Trophoblast cell (in vitro differentiated cells and primary cell): Measurements from ENCODE around the gene VWA2.

Experiments
- DNase-seq, 2 donors: peaks; one replicate each; pipeline ENCODE4 v3.0.0-alpha.2; 2016
- H2AFZ ChIP-seq: 2 replicates; pipeline ENCODE4 v1.6.1; 2013; ENCODE audit warnings: low read length, moderate library complexity, mild to moderate bottlenecking; ENCODE audit not compliant: insufficient read depth, poor library complexity
- H2AK5ac ChIP-seq: 2 replicates; pipeline ENCODE4 v1.6.1; 2013; ENCODE audit warnings: mild to moderate bottlenecking, low read length
- H2BK120ac ChIP-seq: 2 replicates; pipeline ENCODE4 v1.6.1; 2013; ENCODE audit warnings: low read length, mild to moderate bottlenecking, moderate library complexity; ENCODE audit not compliant: insufficient read depth, poor library complexity
- H2BK12ac ChIP-seq: 2 replicates; pipeline ENCODE4 v1.6.1; 2013; ENCODE audit warnings: mild to moderate bottlenecking, low read length, moderate library complexity
- H2BK5ac ChIP-seq: 2 replicates; pipeline ENCODE4 v1.6.1; 2013; ENCODE audit warnings: low read length, low read depth, moderate library complexity, mild to moderate bottlenecking; ENCODE audit not compliant: poor library complexity
- H3K14ac ChIP-seq: 2 replicates; pipeline ENCODE4 v1.6.1; 2013; ENCODE audit warnings: mild to moderate bottlenecking, low read length
- H3K18ac ChIP-seq: 2 replicates; pipeline ENCODE4 v1.6.1; 2013; ENCODE audit warnings: mild to moderate bottlenecking, low read length
- H3K23ac ChIP-seq: 2 replicates; pipeline ENCODE4 v1.6.1; 2013; ENCODE audit warnings: low read length
- H3K27ac ChIP-seq: 2 replicates; pipeline ENCODE4 v1.5.1; 2013; ENCODE audit warnings: low read depth, mild to moderate bottlenecking, inconsistent platforms, low read length, moderate library complexity
- H3K27me3 ChIP-seq: 2 replicates; pipeline ENCODE4 v1.6.1; 2013; ENCODE audit warnings: inconsistent platforms, mild to moderate bottlenecking, low read length, moderate library complexity; ENCODE audit not compliant: insufficient read depth
- H3K36me3 ChIP-seq, 2 experiments: 1 replicate in 1 of 2; 2 replicates in 1 of 2; pipeline ENCODE4 v1.6.1; 2013; ENCODE audit warnings: low read length in 2 of 2, mild to moderate bottlenecking in 2 of 2, moderate library complexity in 1 of 2; ENCODE audit not compliant: insufficient read depth in 2 of 2, control insufficient read depth in 1 of 2
- H3K4ac ChIP-seq: 2 replicates; pipeline ENCODE4 v1.6.1; 2013; ENCODE audit warnings: low read depth, mild to moderate bottlenecking, low read length, moderate library complexity
- H3K4me1 ChIP-seq, 2 experiments: 1 replicate in 1 of 2; 2 replicates in 1 of 2; pipeline ENCODE4 v1.6.1; 2013; ENCODE audit warnings: low read length in 2 of 2, mild to moderate bottlenecking in 2 of 2, moderate library complexity in 1 of 2; ENCODE audit not compliant: insufficient read depth in 2 of 2, control insufficient read depth in 1 of 2
- H3K4me2 ChIP-seq: 2 replicates; pipeline ENCODE4 v1.6.1; 2013; ENCODE audit warnings: inconsistent platforms, mild to moderate bottlenecking, low read length, moderate library complexity
- H3K4me3 ChIP-seq: 2 replicates; pipeline ENCODE4 v1.5.1; 2013; ENCODE audit warnings: mild to moderate bottlenecking, low read depth, low read length, inconsistent platforms
- H3K79me1 ChIP-seq: one replicate; pipeline ENCODE4 v1.6.1; 2013; ENCODE audit warnings: low read length
- H3K79me2 ChIP-seq: 2 replicates; pipeline ENCODE4 v1.6.1; 2013; ENCODE audit warnings: low read length, mild to moderate bottlenecking; ENCODE audit not compliant: control insufficient read depth, insufficient read depth, poor library complexity
- H3K9ac ChIP-seq: 2 replicates; pipeline ENCODE4 v1.6.1; 2013; ENCODE audit warnings: mild to moderate bottlenecking, low read length
- H3K9me3 ChIP-seq: 2 replicates; pipeline ENCODE4 v1.6.1; 2013; ENCODE audit warnings: low read depth, mild to moderate bottlenecking, control low read depth, inconsistent platforms, low read length; ENCODE audit not compliant: insufficient read depth
- H4K12ac ChIP-seq: 2 replicates; pipeline ENCODE4 v1.6.1; 2013; ENCODE audit warnings: low read depth, mild to moderate bottlenecking, low read length, moderate library complexity
- H4K8ac ChIP-seq: 2 replicates; pipeline ENCODE4 v1.6.1; 2013; ENCODE audit warnings: low read depth, mild to moderate bottlenecking, low read length, moderate library complexity
- H4K91ac ChIP-seq: one replicate; pipeline ENCODE4 v1.6.1; 2013; ENCODE audit warnings: low read depth, mild to moderate bottlenecking, low read length, moderate library complexity
- WGBS: extraction: QIAGEN DNeasy Blood & Tissue Kit; methylation state at CpG from one replicate; pipeline ENCODE4 v1.1.7; 2013; ENCODE audit warnings: missing lambda C conversion rate; ENCODE audit not compliant: insufficient read length, insufficient coverage; ENCODE audit errors: extremely low coverage; 5-methylcytosine and 5-hydroxymethylcytosine counted together

Gene VWA2

DNA sequence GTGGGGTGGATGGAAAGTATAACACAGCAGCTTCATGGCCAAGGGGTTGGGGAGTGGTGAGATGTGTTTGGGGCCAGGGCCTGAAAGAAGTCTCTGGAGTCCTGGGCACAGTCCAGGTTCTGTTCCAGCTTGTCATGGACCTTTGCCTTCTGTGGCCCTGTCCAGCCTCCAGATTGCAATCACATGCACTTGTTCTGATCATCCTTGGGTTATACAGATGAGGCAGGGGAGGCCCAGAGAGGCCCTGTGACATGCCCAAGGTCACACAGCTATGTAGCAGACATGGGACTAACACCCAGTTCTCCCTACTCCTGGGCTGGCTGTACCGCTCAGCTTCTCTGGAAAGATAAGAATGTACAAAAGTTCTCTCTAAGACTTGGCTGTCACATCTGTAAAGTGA lies 11.7 kb downstream of the VWA2 start:
- H3K4me1 ChIP-seq, result no peaks in the 10 kb centered on the region
- no peak for DNase-seq
- no peak overlapping the region for H2AK5ac ChIP-seq
- H3K23ac ChIP-seq, result no peak overlapping the region
- no peak overlapping the region for H3K18ac ChIP-seq
- no peak overlapping the region for H4K8ac ChIP-seq
- H3K4me2 ChIP-seq, result no peak overlapping the region
- no peak overlapping the region for H3K9ac ChIP-seq
- no peak overlapping the region for H3K14ac ChIP-seq
- H3K4me3 ChIP-seq, result no peak overlapping the region
- H2BK12ac ChIP-seq, result no peak overlapping the region
- H3K27ac ChIP-seq, result no peak overlapping the region
- WGBS, result no CpG with 5 or more reads among the region's 1 CpG
- H3K36me3 ChIP-seq, result no peaks in the 10 kb centered on the region
- H3K79me1 ChIP-seq, result no peaks in the 10 kb centered on the region
- H3K27me3 ChIP-seq, result no peaks in the 10 kb centered on the region
- no peak overlapping the region for H2BK120ac ChIP-seq
- H4K91ac ChIP-seq, result no peak overlapping the region
- no peak overlapping the region for H2AFZ ChIP-seq
- H3K4ac ChIP-seq, result no peak overlapping the region
- no peak overlapping the region for H2BK5ac ChIP-seq
- H3K79me2 ChIP-seq, result no peaks in the 10 kb centered on the region
- no peaks in the 10 kb centered on the region for H3K9me3 ChIP-seq
- no peak overlapping the region for H4K12ac ChIP-seq

- Histone ChIP-seq H3K27me3 (no peaks in the 10 kb centered on the region), H4K12ac (no peak overlapping the region), H2BK5ac (no peak overlapping the region), H3K9me3 (no peaks in the 10 kb centered on the region), H3K4ac (no peak overlapping the region), H3K23ac (no peak overlapping the region), H2AFZ (no peak overlapping the region), H4K91ac (no peak overlapping the region), H3K9ac (no peak overlapping the region), H4K8ac (no peak overlapping the region), H3K14ac (no peak overlapping the region), H3K18ac (no peak overlapping the region), H3K79me1 (no peaks in the 10 kb centered on the region), H3K4me1 (no peaks in the 10 kb centered on the region), H2BK12ac (no peak overlapping the region), H2BK120ac (no peak overlapping the region), H3K4me2 (no peak overlapping the region), H3K4me3 (no peak overlapping the region), H3K36me3 (no peaks in the 10 kb centered on the region), H3K79me2 (no peaks in the 10 kb centered on the region), H2AK5ac (no peak overlapping the region), H3K27ac (no peak overlapping the region)
- DNase-seq, result no peak
- no CpG with 5 or more reads among the region's 5 CpGs for WGBS
Measured at GRCh38 chr10:114252092-114252491, 13.0 kb downstream of the VWA2 start.

GRCh38 chr10:114252883-114253282 lies 13.8 kb downstream of the VWA2 start:
- Histone ChIP-seq H3K23ac (no peak overlapping the region), H3K27me3 (no peaks in the 10 kb centered on the region), H3K18ac (no peak overlapping the region), H4K12ac (no peak overlapping the region), H3K9ac (no peak overlapping the region), H3K79me2 (no peaks in the 10 kb centered on the region), H3K36me3 (no peaks in the 10 kb centered on the region), H2BK120ac (no peak overlapping the region), H3K4me2 (no peak overlapping the region), H3K4me3 (no peak overlapping the region), H3K9me3 (no peaks in the 10 kb centered on the region), H4K91ac (no peak overlapping the region), H3K4me1 (no peaks in the 10 kb centered on the region), H3K14ac (no peak overlapping the region), H3K27ac (no peak overlapping the region), H2AFZ (no peak overlapping the region), H3K79me1 (no peaks in the 10 kb centered on the region), H2BK5ac (no peak overlapping the region), H4K8ac (no peak overlapping the region), H2BK12ac (no peak overlapping the region), H3K4ac (no peak overlapping the region), H2AK5ac (no peak overlapping the region)
- no CpG with 5 or more reads among the region's 7 CpGs for WGBS
- DNase-seq, result no peak

DNA sequence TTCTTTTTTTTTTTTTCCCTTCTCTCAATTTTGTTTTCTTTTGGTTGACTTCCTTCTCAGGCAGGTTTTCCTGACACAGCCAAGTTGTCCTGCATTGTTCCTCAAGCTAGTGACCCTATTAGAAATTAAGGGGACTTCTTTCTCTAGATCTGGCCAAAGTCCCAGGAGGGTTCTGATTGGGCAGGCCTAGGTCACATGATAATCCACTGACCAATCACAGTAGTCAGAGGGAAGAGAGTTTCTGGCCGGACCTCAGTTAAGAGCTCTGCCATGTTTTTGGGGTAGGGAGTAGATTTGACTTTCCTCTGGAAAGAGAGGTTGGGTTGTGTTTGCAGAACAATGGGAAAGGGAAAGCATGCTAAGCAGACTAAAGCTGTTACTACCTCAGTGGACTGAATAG lies 16.2 kb downstream of the VWA2 start:
- Histone ChIP-seq H3K9me3 (no peaks in the 10 kb centered on the region), H4K12ac (no peak overlapping the region), H3K79me2 (no peaks in the 10 kb centered on the region), H3K23ac (no peak overlapping the region), H2BK120ac (no peak overlapping the region), H3K4ac (no peak overlapping the region), H3K4me1 (no peaks in the 10 kb centered on the region), H3K27me3 (no peaks in the 10 kb centered on the region), H2BK12ac (no peak overlapping the region), H3K9ac (no peak overlapping the region), H3K4me2 (no peak overlapping the region), H4K8ac (no peak overlapping the region), H2AFZ (no peak overlapping the region), H3K14ac (no peak overlapping the region), H3K27ac (no peak overlapping the region), H3K36me3 (no peaks in the 10 kb centered on the region), H3K79me1 (no peaks in the 10 kb centered on the region), H3K18ac (no peak overlapping the region), H2AK5ac (no peak overlapping the region), H3K4me3 (no peak overlapping the region), H2BK5ac (no peak overlapping the region), H4K91ac (no peak overlapping the region)
- no CpG with 5 or more reads among the region's 1 CpG for WGBS
- DNase-seq, result no peak
